Urothelium cell line (cell line): ENCODE data around the gene WDR54.
A peak's percentile ranks its signal among the peaks of the same experiment; 100 is the strongest.
"Not testable (repeated sequence)": the region's sequence is repeated elsewhere in the genome, so short reads cannot be mapped to it uniquely, and the experiment has no call there.

ENCODE experiments used
- DNase-seq: peaks from one replicate; pipeline ENCODE4 v3.0.0; 2011; ENCODE audit warnings: low spot score, mixed read lengths
- FAIRE-seq: peaks from 2 replicates; lab custom pipeline; 2011; peaks lifted over from hg19 to GRCh38; lab: Jason Lieb, UNC

The WDR54 gene

DNA sequence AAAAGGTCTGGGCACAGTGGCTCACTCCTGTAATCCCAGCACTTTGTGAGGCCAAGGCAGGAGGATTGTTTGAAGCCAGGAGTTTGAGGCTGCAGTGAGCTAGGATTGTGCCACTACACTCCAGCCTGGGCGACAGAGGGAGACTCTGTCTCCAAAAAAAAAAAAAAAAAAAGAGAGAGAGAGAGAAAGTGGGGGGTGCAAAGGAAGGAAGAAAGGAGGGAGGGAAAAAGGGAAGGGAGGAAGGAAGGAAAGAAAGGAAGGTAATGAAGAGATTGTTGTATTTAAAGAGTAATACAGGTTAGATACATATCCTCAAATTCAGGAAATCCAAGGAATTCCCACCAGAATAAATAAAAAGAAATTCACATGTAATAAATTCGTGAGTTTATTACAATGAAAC lies 19.6 kb upstream of the WDR54 start:
- FAIRE-seq (no peak), DNase-seq (no peak)

- DNase-seq (no peak), FAIRE-seq (peak; percentile 56)
Observed at GRCh38 chr2:74406035-74406434, 15.5 kb upstream of the WDR54 start.

GRCh38 chr2:74407682-74408081 lies 13.8 kb upstream of the WDR54 start:
- no peak for FAIRE-seq
- no peak for DNase-seq

DNA sequence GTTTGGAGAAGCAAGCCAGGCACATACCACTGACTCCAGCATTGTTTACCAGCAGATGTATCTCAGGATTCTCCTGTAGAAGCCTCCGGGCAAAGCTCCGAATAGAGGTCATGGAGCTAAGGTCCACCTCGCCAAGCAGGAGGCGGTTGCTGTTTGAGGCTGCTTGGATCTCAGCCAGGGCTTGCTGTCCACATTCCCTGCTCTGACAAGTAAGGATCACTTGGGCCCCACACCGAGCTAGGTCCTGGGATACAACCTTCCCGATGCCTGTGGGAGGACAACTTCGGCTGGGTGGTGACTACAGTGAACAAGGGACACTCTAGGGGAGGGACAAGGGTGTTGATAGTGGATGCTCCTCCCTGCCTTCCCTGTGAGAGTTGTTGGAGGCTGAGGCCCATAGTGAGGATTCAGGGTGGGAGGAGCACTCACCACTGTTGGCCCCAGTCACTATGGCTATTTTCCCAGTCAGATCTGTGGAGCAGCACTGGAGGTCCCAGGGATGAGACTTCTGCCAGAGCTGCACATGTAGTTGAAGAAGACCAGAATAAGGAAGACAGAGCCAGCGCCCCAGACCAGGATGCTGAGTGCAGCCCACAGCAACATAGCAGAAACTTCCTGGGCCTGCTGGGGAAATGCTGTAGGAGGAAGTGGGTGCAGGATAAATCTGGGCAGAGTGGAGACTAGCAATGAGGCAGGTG lies 8.4 kb upstream of the WDR54 start:
- DNase-seq (no peak), FAIRE-seq (no peak)

DNA sequence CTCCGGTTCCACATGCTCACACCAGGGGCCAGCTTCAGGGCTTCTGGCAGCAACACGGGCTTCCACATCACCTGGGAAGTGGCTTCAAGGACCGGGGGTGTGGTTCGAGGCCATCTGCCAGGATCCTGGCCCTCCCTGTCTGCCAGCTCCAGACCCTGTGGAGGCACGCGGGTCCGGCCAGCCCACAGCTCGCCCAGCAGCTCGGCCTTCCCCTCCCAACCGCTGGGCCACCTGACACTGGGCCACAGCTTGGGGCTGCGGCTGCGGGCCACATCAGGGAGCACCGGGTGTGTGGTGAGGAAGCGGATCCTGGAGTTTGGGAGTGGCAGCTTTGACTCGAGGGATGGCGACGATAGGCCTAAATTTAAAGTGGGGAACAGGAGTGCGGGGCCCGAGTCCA lies 7.1 kb upstream of the WDR54 start:
- DNase-seq (no peak), FAIRE-seq (no peak)

GRCh38 chr2:74414881-74415761 lies 6.4 kb upstream of the WDR54 start:
- FAIRE-seq (no peak), DNase-seq (no peak)

DNA sequence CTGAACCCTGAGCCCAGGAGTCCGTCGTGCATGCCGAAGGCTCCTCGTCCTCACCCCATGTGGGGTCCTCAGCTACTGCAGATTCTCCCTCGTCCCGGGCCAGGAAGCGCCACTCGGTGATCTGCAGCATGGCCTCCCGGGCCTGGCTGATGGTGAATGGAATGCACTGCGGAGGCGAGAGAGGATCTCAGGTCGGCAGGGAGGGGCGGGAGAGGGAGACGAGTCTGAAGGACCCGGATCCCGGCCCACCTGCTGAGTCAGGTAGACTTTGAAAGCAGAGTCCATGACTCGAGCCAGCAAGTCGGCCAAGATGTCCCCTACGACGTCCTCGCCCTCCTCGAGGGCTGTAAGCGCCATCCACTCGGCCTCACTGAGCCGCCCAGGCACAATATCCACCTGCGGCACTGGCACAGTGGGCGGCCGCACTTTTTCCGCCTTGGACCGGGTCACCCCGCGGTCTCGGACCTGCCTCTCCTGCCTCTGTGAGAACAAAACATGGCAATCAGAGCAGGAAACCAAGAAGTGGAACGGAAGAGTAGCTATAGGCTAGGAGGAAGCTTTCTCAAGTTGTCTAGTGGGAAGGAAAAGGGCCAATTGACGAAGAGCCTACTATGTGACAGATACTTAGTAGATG lies 5.7 kb upstream of the WDR54 start:
- FAIRE-seq: no peak
- DNase-seq: no peak

- FAIRE-seq (no peak), DNase-seq (no peak)
Observed at GRCh38 chr2:74416778-74417177, 4.8 kb upstream of the WDR54 start.

- FAIRE-seq (no peak), DNase-seq (no peak)
Observed at GRCh38 chr2:74417197-74417596, 4.3 kb upstream of the WDR54 start.

GRCh38 chr2:74417763-74418162 lies 3.8 kb upstream of the WDR54 start:
- FAIRE-seq (no peak), DNase-seq (no peak)

GRCh38 chr2:74418312-74418711 lies 3.2 kb upstream of the WDR54 start:
- DNase-seq: no peak

DNA sequence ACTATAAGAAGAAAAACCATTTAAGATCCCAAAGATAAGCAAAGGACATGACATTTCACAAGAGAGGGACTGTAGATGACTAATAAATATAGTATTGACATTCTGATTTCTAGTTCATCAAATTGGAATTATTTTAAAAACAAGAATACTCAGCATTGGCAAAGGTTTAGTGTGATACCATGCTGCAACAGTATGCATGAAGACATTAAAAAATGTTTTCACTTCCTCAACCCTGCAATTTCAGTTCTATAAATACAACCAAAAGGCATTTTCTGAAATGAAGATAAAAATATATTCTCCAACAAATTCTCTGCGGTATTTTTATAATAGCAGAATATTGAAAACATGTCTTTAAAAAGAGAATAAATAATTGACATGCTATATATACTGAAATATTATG lies 2.2 kb upstream of the WDR54 start:
- FAIRE-seq (no peak), DNase-seq (no peak)

More at GRCh38 chr2:74418312-74418711, 3.2 kb upstream of the WDR54 start:
- no peak for FAIRE-seq

DNA sequence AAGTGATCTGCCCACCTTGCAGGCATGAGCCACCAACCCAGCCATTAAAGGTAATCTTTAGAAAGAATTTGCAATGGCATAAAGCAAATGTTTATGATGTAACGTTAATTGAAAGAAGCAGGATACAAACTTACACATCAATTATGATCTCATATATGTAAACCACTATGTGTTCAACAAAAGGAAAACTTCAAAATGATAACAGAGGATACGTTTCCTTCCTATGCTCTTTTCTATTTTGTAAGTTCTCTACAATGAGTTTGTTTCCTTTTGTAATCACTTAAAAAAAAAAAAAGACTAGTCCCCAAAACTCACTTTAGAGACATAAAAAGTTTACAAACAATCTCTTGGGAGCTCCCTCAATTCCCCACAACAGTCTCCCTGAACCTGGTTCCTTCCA lies 1.5 kb upstream of the WDR54 start:
- DNase-seq (no peak), FAIRE-seq (no peak)

- FAIRE-seq, DNase-seq: not testable (repeated sequence)
Observed at GRCh38 chr2:74420443-74421103, 957 bp upstream of the WDR54 start.

DNA sequence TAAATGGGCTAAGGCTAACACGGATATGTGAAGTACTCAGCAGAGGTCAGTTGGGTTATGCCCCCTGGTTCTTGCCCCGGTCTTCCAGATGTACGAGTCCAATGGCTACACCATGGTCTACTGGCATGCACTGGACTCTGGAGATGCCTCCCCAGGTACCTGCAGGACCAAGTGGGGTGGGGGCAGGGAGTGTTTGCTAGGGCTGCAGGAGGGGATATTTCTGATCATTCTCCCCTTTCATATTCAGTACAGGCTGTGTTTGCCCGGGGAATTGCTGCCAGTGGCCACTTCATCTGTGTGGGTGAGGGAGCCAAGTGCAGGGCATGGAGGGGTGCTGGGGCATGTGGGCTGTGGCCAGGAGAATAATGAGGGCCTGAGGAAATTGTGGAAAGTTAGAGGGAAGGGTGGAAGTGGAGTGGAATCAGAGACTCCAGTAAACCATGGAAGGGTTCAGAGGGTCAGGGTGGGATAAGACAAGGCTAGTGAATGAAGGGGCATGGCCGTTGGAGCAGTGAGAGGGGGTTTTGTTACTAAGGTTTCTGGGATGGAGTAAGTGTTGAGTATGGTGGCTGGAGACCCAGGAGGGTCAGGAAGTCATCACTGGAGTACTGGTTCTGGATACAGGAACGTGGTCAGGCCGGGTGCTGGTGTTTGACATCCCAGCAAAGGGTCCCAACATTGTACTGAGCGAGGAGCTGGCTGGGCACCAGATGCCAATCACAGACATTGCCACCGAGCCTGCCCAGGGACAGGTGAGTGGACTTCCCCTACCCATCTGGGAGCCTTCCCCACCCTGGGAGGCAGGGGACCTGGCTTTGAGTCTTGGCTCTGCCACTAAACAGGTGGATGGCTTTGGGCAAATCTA lies 1.9 kb downstream of the WDR54 start:
- DNase-seq: no peak

DNA sequence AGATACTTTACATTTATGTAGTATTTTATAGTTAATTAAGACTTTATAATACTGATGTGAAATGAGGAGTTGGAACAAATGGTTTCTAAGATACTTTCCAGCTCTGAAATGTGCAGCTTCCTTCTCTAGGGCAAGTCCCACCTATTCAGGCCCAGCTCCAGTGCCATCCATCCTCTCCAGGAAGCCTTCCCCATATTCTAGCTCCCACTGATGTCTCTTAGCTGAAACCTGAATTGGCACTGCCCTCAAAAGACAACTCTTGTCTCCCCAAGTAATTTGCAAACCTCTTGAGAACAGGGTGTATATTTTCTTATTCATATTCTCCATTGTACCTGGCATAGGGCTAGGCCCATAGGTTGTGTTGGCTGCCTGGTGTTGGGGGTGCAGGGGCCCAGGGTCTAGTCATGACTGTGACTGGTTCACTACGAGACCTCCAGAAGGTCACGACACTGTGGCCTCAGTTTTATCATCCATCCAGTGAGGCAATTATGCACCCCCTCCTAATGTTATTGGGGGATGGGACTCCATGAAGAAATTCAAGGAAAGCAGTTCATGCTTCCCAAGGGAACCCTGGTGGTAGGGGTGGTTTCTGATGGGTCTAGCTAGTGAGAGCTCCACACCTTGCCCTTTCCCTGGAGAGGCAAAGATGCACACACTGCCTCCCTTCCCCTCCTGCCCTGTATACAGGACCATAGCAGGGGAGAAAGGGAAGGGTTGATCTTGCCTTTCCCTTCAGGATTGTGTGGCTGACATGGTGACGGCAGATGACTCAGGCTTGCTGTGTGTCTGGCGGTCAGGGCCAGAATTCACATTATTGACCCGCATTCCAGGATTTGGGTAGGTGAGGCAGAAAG lies 2.8 kb downstream of the WDR54 start:
- DNase-seq: no peak
- no peak for FAIRE-seq

More for the DNA sequence above, 1.9 kb downstream of the WDR54 start:
- FAIRE-seq: no peak

DNA sequence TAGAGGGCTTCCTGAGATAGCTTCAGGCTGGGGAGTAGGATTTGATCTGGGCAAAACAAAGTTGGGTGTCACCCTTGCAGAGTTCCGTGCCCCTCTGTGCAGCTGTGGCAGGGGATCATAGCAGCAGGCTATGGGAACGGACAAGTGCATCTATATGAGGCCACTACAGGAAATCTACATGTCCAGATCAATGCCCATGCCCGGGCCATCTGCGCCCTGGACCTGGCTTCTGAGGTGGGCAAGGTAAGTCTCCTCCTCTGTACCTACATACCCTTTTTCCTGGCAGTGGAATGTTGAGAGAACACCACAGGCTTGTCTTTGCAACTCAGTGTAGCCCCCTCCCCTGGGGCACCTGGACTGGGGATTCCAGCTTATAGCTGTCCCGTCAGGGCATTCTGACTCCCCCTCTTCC lies 3.5 kb downstream of the WDR54 start:
- DNase-seq (no peak), FAIRE-seq (no peak)

DNA sequence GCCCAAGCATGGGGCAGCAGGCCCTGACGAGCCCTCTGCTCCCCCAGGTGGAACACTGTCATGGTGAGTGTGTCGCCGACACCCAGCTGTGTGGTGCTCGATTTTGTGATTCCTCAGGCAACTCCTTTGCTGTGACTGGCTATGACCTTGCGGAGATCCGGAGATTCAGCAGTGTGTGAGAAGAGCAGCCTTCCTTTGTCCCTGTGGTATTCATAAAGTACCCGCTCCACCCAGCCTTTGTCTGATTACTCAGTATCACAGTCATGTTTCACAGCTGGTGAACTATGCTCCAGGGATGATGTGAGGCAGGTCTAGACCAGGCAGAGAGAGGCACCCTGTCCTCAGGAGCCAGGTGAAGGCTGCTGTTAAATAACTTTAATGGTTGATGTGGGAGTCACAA lies 4.0 kb downstream of the WDR54 start:
- no peak for DNase-seq
- no peak for FAIRE-seq

GRCh38 chr2:74426181-74426758 lies 4.7 kb downstream of the WDR54 start:
- no peak for FAIRE-seq
- no peak for DNase-seq
